DND-41 (cell line): ENCODE results near the gene TMEM154.

ENCODE experiments used
- EZH2 ChIP-seq: IDR thresholded peaks from 3 replicates; pipeline ENCODE4 v1.6.1; 2012; ENCODE audit warnings: borderline replicate concordance, low read depth, mild to moderate bottlenecking, moderate library complexity, low read length, inconsistent platforms; ENCODE audit not compliant: severe bottlenecking
- TF ChIP-seq, protein P1 (sequence below): IDR thresholded peaks from 2 replicates; pipeline ENCODE4 v1.5.1; 2012; ENCODE audit warnings: borderline replicate concordance, low read length, moderate library complexity, mild to moderate bottlenecking; ENCODE audit not compliant: poor library complexity, severe bottlenecking; ENCODE audit errors: extremely low read depth

DNA sequence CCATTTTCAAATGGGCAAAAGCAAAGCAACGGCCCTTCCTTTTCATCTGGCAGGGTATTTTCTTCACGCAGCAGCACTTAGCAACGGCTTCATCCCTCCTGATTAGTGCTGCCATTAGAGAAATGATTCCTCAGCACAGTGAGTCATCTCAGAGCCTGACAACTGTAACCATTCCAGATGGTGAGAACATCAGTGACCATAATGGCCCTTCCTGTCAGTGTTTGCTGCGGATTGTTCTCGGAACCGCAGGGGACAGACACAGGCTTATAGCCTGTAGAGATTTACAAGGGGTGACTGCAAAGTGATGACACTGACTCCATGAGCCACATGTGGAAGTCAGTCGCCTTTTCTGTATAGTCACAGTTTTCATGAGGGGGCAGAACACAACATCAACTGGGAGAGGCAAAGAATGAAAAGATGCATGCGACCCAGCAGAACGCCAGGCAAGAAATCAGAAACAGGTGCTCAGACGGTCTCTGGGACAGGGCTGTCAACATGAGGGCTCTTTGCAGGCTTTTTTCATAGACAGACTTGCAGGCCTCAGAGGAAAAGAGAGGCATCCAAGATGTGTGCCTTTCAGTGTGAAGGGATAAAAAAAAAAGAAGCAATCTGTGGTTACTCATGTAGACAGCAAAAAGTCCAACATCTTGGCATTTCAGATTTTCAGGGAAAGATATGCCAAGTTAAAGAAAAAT is 74.0 kb downstream of the TMEM154 start:
- TF ChIP-seq, protein P1, sequence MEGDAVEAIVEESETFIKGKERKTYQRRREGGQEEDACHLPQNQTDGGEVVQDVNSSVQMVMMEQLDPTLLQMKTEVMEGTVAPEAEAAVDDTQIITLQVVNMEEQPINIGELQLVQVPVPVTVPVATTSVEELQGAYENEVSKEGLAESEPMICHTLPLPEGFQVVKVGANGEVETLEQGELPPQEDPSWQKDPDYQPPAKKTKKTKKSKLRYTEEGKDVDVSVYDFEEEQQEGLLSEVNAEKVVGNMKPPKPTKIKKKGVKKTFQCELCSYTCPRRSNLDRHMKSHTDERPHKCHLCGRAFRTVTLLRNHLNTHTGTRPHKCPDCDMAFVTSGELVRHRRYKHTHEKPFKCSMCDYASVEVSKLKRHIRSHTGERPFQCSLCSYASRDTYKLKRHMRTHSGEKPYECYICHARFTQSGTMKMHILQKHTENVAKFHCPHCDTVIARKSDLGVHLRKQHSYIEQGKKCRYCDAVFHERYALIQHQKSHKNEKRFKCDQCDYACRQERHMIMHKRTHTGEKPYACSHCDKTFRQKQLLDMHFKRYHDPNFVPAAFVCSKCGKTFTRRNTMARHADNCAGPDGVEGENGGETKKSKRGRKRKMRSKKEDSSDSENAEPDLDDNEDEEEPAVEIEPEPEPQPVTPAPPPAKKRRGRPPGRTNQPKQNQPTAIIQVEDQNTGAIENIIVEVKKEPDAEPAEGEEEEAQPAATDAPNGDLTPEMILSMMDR, result no peak
- no peak for TF ChIP-seq EZH2
